ENCODE results near the gene AKAP3. TPM values are rescaled to one million over a fixed set of nuclear protein-coding genes. Genes with fewer than 3 reads are reported as not detected.

AKAP3 gene
- total RNA-seq, 1 donor from 2014 or later, result 0.55 TPM

Other genes with a start within 250 kb of the AKAP3 start
- not detected in 2 replicates for gene FGF6, start 203.2 kb downstream of the AKAP3 start, total RNA-seq
- gene RAD51AP1, start 110.2 kb downstream of the AKAP3 start, total RNA-seq, result 31.0 and 34.1 TPM in 2 replicates
- 30.1 and 34.4 TPM in 2 replicates for gene DYRK4, start 86.8 kb downstream of the AKAP3 start, total RNA-seq
- 124 and 125 TPM in 2 replicates for gene NDUFA9, start 63 bp upstream of the AKAP3 start, total RNA-seq
- gene GALNT8, start 71.3 kb upstream of the AKAP3 start, total RNA-seq, result 1.2 and 1.4 TPM in 2 replicates